ENCODE measurements around the gene C9orf153. TPM values are rescaled to one million over a fixed set of nuclear protein-coding genes. Genes with fewer than 3 reads are reported as not detected.

Gene C9orf153
- total RNA-seq, 1 experiment from 2014 or later: 0.17 TPM

DNA sequence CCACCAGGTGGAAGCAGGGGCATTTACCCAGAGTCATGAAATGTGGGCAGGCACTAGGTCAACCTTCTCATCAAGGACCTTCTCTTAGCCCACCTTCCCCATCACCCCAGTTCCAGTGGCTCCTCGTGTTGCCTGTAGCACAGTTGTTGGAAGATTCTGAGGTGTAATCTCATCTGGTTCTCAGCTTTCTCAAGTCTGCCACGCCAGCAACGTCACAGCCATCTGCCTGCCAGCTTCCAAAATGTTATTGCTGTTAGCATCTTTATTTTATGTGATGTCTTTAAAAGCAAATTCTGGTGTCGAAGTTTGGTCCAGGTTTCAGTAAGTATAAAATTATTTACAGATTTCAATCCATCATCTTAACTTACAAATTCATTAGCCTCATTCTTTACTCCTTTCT, 10.7 kb downstream of the C9orf153 start:
- peaks cover 9% of the 10 kb centered on the region for H3K9me3 ChIP-seq (ENCODE audit: control insufficient read depth, low read depth, low read length)
- no peak for DNase-seq
- H3K36me3 Mint-ChIP-seq (ENCODE audit: insufficient read depth in 1 of 3, low read depth in 3 of 3): peaks cover 8 to 10% (median 8%) of the 10 kb centered on the region in 3 experiments; a peak in 6 of 7 replicates

More for the DNA sequence above, 10.7 kb downstream of the C9orf153 start:
- no peaks in the 10 kb centered on the region for H3K27me3 ChIP-seq (ENCODE audit: insufficient read depth, low read length)
- H3K79me1 ChIP-seq (ENCODE audit: insufficient read depth, low read depth, low read length, poor library complexity, severe bottlenecking): no peaks in the 10 kb centered on the region
- no peak overlapping the region for H2AK5ac ChIP-seq (ENCODE audit: insufficient read length, low read length)
- H2BK12ac ChIP-seq (ENCODE audit: insufficient read length, low read depth, low read length): peak overlapping the region; percentile 67
- H2BK15ac ChIP-seq (ENCODE audit: low read depth, low read length): no peak overlapping the region
- Mint-ChIP-seq H3K4me3 (no peak overlapping the region), H3K27me3 (ENCODE audit: low read depth) (no peaks in the 10 kb centered on the region), H3K9me3 (peaks cover 14 to 17% of the 10 kb centered on the region in 2 experiments), H3K4me1 (peaks cover 3 to 7% of the 10 kb centered on the region in 2 experiments; a peak in 3 of 4 replicates), H3K27ac (no peak overlapping the region)
- no peaks in the 10 kb centered on the region for H3K79me2 ChIP-seq (ENCODE audit: insufficient read depth, low read length)
- no peaks in the 10 kb centered on the region for H3K23me2 ChIP-seq (ENCODE audit: insufficient read length, low read depth, low read length, poor library complexity, severe bottlenecking)
- H3K14ac ChIP-seq (ENCODE audit: insufficient read depth, low read length): no peak overlapping the region
- no peak overlapping the region for H4K5ac ChIP-seq (ENCODE audit: insufficient read length, low read depth, low read length)
- H4K20me1 ChIP-seq (ENCODE audit: control insufficient read depth, insufficient read depth, insufficient read length): no peaks in the 10 kb centered on the region
- no CpG with 5 or more reads among the region's 4 CpGs for WGBS (ENCODE audit: extremely low coverage, insufficient read length, low lambda C conversion rate)
- H3K4ac ChIP-seq (ENCODE audit: low read depth, low read length): no peak overlapping the region
- no peak overlapping the region for H3K27ac ChIP-seq (ENCODE audit: insufficient read length, low read depth, low read length)
- no peak overlapping the region for H2BK120ac ChIP-seq (ENCODE audit: low read depth, low read length, poor library complexity, severe bottlenecking)
- H4K8ac ChIP-seq (replicated peaks; ENCODE audit: insufficient read length, low read depth, low read length): no peak overlapping the region
- TF ChIP-seq, protein P1, sequence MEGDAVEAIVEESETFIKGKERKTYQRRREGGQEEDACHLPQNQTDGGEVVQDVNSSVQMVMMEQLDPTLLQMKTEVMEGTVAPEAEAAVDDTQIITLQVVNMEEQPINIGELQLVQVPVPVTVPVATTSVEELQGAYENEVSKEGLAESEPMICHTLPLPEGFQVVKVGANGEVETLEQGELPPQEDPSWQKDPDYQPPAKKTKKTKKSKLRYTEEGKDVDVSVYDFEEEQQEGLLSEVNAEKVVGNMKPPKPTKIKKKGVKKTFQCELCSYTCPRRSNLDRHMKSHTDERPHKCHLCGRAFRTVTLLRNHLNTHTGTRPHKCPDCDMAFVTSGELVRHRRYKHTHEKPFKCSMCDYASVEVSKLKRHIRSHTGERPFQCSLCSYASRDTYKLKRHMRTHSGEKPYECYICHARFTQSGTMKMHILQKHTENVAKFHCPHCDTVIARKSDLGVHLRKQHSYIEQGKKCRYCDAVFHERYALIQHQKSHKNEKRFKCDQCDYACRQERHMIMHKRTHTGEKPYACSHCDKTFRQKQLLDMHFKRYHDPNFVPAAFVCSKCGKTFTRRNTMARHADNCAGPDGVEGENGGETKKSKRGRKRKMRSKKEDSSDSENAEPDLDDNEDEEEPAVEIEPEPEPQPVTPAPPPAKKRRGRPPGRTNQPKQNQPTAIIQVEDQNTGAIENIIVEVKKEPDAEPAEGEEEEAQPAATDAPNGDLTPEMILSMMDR (conservative IDR thresholded peaks at IDR 0.05): no peak
- H2BK5ac ChIP-seq (ENCODE audit: insufficient read length, low read length): no peak overlapping the region
- no peak overlapping the region for H4K91ac ChIP-seq (ENCODE audit: insufficient read length, low read depth, low read length)
- no peak overlapping the region for H2AFZ ChIP-seq (ENCODE audit: low read length)
- no peak overlapping the region for H3K23ac ChIP-seq (ENCODE audit: insufficient read length, low read depth, low read length)
- H3K9ac ChIP-seq (ENCODE audit: extremely low read depth, insufficient read length, low read length): no peak overlapping the region
- no peak overlapping the region for H3K56ac ChIP-seq (ENCODE audit: insufficient read length, low read depth, low read length)
- no peaks in the 10 kb centered on the region for H3K4me1 ChIP-seq (ENCODE audit: insufficient read depth, low read length)
- H3K18ac ChIP-seq (ENCODE audit: insufficient read length, low read depth, low read length): no peak overlapping the region
- no peak overlapping the region for H2BK20ac ChIP-seq (ENCODE audit: low read depth, low read length, poor library complexity, severe bottlenecking)
- H3K4me2 ChIP-seq (ENCODE audit: insufficient read depth, insufficient read length, low read length): no peak overlapping the region
- no peak overlapping the region for H3T11ph ChIP-seq (ENCODE audit: low read length)

All from H9 (cell line).